Stomach (tissue), 4 donors: ENCODE results near the gene BAZ2B.

Source experiments
- CTCF ChIP-seq, 7 experiments: fragments of 450-650 bp in 4 of 7; fragments of 200-600 bp in 3 of 7; sonication (generic) in 3 of 7; IDR thresholded peaks; one replicate each; pipeline ENCODE4 v1.5.1; 2016 to 2019; ENCODE audit warnings: antibody characterized with exemption in 7 of 7, control low read depth in 2 of 7, mild to moderate bottlenecking in 1 of 7
- POLR2A ChIP-seq, 4 donors: fragments of 450-650 bp; IDR thresholded peaks; one replicate each; pipeline ENCODE4 v1.6.1; 2016; ENCODE audit warnings: antibody characterized with exemption in 4 of 4, control low read depth in 2 of 4, mild to moderate bottlenecking in 1 of 4, moderate library complexity in 1 of 4

DNA sequence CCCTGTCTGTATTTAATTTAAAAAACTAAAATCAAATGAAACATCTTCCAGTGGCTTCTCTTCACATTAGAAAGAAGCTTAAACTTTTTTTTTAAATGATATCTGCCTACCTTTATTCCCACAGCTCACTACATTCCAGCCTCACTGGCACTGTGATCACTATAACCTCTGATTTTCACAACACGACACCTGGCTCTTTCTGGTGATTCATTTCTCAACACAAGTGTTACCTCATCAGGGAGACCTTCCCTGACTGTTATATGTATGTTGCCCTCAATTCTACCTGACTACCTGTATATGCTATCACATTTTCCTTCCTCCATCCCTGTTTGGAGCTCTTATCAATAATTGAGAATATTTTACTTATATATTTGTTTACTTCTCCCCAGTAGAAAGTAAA, 76.6 kb downstream of the BAZ2B start:
- TF ChIP-seq POLR2A (IDR thresholded peaks at IDR 0.05), result no peak
- TF ChIP-seq CTCF (IDR thresholded peaks at IDR 0.05), result no peak
